Liver (tissue), 9 donors: ENCODE data around the gene PHC1. TPM values are rescaled to one million over a fixed set of nuclear protein-coding genes. Genes with fewer than 3 reads are reported as not detected.

Source experiments
- DNase-seq: peaks from one replicate; pipeline ENCODE4 v3.0.0-alpha.2; 2017; ENCODE audit warnings: low spot score
- H3K27ac ChIP-seq, 2 donors: one replicate each; pipeline ENCODE4 v1.7.0; 2013; ENCODE audit warnings: inconsistent platforms in 2 of 2, low read length in 2 of 2, control low read depth in 1 of 2, low read depth in 1 of 2, mild to moderate bottlenecking in 1 of 2
- H3K27me3 ChIP-seq, 4 donors: one replicate each; pipeline versions ENCODE4 v1.6.1 to v1.7.0; 2013; ENCODE audit warnings: low read length in 3 of 4, inconsistent platforms in 1 of 4, mild to moderate bottlenecking in 1 of 4, moderate library complexity in 1 of 4; ENCODE audit not compliant: control insufficient read depth in 4 of 4, insufficient read depth in 4 of 4
- H3K36me3 ChIP-seq, 4 donors: one replicate each; pipeline versions ENCODE4 v1.6.1 to v1.7.0; 2013; ENCODE audit warnings: low read length in 3 of 4, mild to moderate bottlenecking in 3 of 4, low read depth in 1 of 4, moderate library complexity in 1 of 4; ENCODE audit not compliant: control insufficient read depth in 4 of 4, insufficient read depth in 3 of 4
- H3K4me1 ChIP-seq, 4 donors: one replicate each; pipeline versions ENCODE4 v1.6.1 to v1.7.0; 2013; ENCODE audit warnings: low read length in 3 of 4, mild to moderate bottlenecking in 3 of 4, moderate library complexity in 1 of 4; ENCODE audit not compliant: control insufficient read depth in 4 of 4, insufficient read depth in 4 of 4
- H3K4me3 ChIP-seq, 3 donors: one replicate each; pipeline versions ENCODE4 v1.6.1 to v1.7.0; 2013; ENCODE audit warnings: low read length in 3 of 3, control low read depth in 1 of 3, low read depth in 1 of 3, mild to moderate bottlenecking in 1 of 3
- H3K9ac ChIP-seq, 2 donors: one replicate each; pipeline ENCODE4 v1.7.0; 2013; ENCODE audit warnings: low read length in 2 of 2, mild to moderate bottlenecking in 2 of 2, moderate library complexity in 2 of 2, control low read depth in 1 of 2, low read depth in 1 of 2
- H3K9me3 ChIP-seq, 4 donors: one replicate each; pipeline versions ENCODE4 v1.6.1 to v1.7.0; 2013; ENCODE audit warnings: low read length in 3 of 4; ENCODE audit not compliant: control insufficient read depth in 4 of 4
- ATF3 ChIP-seq: IDR thresholded peaks from 2 replicates; pipeline ENCODE4 v1.6.1; 2016; ENCODE audit warnings: antibody characterized with exemption
- CTCF ChIP-seq: fragments of 150-350 bp; IDR thresholded peaks from 2 replicates; pipeline ENCODE4 v1.5.1; 2017; ENCODE audit warnings: improper control_type of control experiment, low read depth, low read length; ENCODE audit not compliant: missing input control
- EGR1 ChIP-seq, 2 donors: IDR thresholded peaks; 2 replicates each; pipeline ENCODE4 v1.6.1; 2016 to 2018; ENCODE audit warnings: antibody characterized with exemption in 2 of 2, low read depth in 2 of 2
- FOXA1 ChIP-seq: IDR thresholded peaks from 2 replicates; pipeline ENCODE4 v1.6.1; 2016; ENCODE audit warnings: antibody characterized with exemption
- FOXA2 ChIP-seq: IDR thresholded peaks from 2 replicates; pipeline ENCODE4 v1.6.1; 2016; ENCODE audit warnings: antibody characterized with exemption
- GABPA ChIP-seq, 2 donors: IDR thresholded peaks in 1 of 2; conservative IDR thresholded peaks in 1 of 2; 2 replicates each; pipeline ENCODE4 v1.6.1; 2016; ENCODE audit warnings: antibody characterized with exemption in 2 of 2, mild to moderate bottlenecking in 1 of 2, moderate library complexity in 1 of 2
- HNF4A ChIP-seq, 2 donors: conservative IDR thresholded peaks; 2 replicates each; pipeline ENCODE4 v1.6.1; 2016; ENCODE audit warnings: antibody characterized with exemption in 2 of 2, mild to moderate bottlenecking in 2 of 2
- JUND ChIP-seq, 2 donors: IDR thresholded peaks; 2 replicates each; pipeline ENCODE4 v1.6.1; 2016; ENCODE audit warnings: antibody characterized with exemption in 2 of 2
- NR2F2 ChIP-seq: IDR thresholded peaks from 2 replicates; pipeline ENCODE4 v1.6.1; 2016; ENCODE audit warnings: antibody characterized with exemption
- RAD21 ChIP-seq, 2 donors: IDR thresholded peaks; 2 replicates each; pipeline ENCODE4 v1.6.1; 2016; ENCODE audit warnings: antibody characterized with exemption in 2 of 2, mild to moderate bottlenecking in 2 of 2
- REST ChIP-seq: IDR thresholded peaks from 2 replicates; pipeline ENCODE4 v1.6.1; 2016; ENCODE audit warnings: antibody characterized with exemption, mild to moderate bottlenecking
- RXRA ChIP-seq, 2 donors: IDR thresholded peaks; 2 replicates each; pipeline ENCODE4 v1.6.1; 2017 to 2018; ENCODE audit warnings: antibody characterized with exemption in 2 of 2, mild to moderate bottlenecking in 1 of 2
- SP1 ChIP-seq: IDR thresholded peaks from 2 replicates; pipeline ENCODE4 v1.6.1; 2018; ENCODE audit warnings: antibody characterized with exemption, mild to moderate bottlenecking
- TAF1 ChIP-seq: conservative IDR thresholded peaks from 2 replicates; pipeline ENCODE4 v1.6.1; 2016; ENCODE audit warnings: antibody characterized with exemption, mild to moderate bottlenecking
- YY1 ChIP-seq: IDR thresholded peaks from 2 replicates; pipeline ENCODE4 v1.6.1; 2016; ENCODE audit warnings: antibody characterized with exemption, mild to moderate bottlenecking
- ZBTB33 ChIP-seq: IDR thresholded peaks from 2 replicates; pipeline ENCODE4 v1.6.1; 2016; ENCODE audit warnings: antibody characterized with exemption
- WGBS: extraction: QIAGEN DNeasy Blood & Tissue Kit; methylation state at CpG from one replicate; pipeline ENCODE4 v1.1.7; 2013; 5-methylcytosine and 5-hydroxymethylcytosine counted together
- polyA plus RNA-seq, 2 donors: library from polyadenylated mRNA; stranded (reverse) in 1 of 2; unstranded in 1 of 2; fragments of 200-250 nt in 1 of 2; fragments of >200 nt in 1 of 2; fragmentation: Nextera tagmentation in 1 of 2; extraction: Ambion mirVana in 1 of 2; gene quantifications; one replicate each; pipeline versions ENCODE4 v1.2.1 to v1.2.3, GENCODE V29; 2013 to 2015
- total RNA-seq, 2 donors: library from RNA; depleted of rRNA; stranded (reverse); fragments of >200 nt; gene quantifications; one replicate each; pipeline ENCODE4 v1.2.3, GENCODE V29; 2014
- TF ChIP-seq, protein P1 (sequence below): IDR thresholded peaks from 2 replicates; pipeline ENCODE4 v1.6.1; 2016; ENCODE audit warnings: antibody characterized with exemption
- donor health status: healthy.
- donor health status: healthy.
- donor health status: healthy.
- donor health status: healthy.
- donor health status: healthy.

Gene PHC1
- total and polyA plus RNA-seq, 4 donors = 2.4 to 7.6 (median 3.9) TPM

DNA sequence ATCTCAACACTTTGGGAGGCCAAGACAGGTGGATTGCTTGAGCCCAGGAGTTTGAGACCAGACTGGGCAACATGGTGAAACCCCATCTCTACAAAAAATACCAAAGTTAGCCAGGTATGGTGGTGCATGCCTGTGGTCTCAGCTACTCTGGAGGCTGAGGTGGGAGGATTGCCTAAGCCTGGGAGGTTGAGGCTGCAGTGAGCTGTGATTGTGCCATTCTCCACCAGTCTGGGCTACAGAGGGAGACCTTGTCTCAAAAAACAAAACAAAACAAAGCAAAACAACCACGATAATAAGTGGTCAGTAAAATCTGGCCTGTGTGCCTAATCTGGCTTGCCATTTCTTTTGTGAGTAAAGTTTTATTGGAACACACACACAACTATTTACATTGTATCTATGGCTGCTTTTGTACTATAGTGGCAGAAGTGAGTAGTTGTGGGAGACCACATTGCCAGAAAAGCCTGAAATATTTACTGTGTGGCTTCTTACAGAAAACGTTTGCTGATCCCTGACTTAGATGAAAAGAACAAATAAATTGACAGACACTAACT is 55.6 kb downstream of the PHC1 start (continued):
- TF ChIP-seq HNF4A (conservative IDR thresholded peaks at IDR 0.05) (no peak), ATF3 (no peak), FOXA1 (no peak), RAD21 (IDR thresholded peaks at IDR 0.05) (no peak), CTCF (no peak), TAF1 (no peak), SP1 (no peak), JUND (IDR thresholded peaks at IDR 0.05) (no peak)
- TF ChIP-seq, protein P1, sequence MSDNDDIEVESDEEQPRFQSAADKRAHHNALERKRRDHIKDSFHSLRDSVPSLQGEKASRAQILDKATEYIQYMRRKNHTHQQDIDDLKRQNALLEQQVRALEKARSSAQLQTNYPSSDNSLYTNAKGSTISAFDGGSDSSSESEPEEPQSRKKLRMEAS = no peak

DNA sequence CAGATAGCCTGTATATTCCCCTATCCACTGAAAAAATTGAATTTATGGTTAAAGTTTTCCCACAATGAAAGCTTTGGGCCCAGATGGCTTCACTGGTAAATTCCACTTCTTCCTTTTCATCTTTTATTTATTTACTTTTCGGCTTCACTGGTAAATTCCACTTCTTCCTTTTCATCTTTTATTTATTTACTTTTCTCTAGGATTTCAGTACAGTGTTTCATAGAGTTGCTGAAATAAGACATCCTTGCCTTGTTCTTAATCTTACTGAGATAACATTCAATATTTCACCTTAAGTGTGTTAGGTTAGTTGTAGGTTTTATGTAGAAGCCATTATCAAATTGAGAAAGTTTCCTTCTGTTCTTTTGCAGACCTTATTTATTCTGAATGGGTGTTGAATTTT is 56.1 kb downstream of the PHC1 start:
- TF ChIP-seq RAD21 (IDR thresholded peaks at IDR 0.05) = no peak
- TF ChIP-seq, protein P1 = no peak
- TF ChIP-seq RXRA (IDR thresholded peaks at IDR 0.05) = no peak
- no peak for TF ChIP-seq TAF1
- TF ChIP-seq FOXA2 = no peak
- TF ChIP-seq GABPA (IDR thresholded peaks at IDR 0.05 in 1 of 2, conservative IDR thresholded peaks at IDR 0.05 in 1 of 2) = no peak
- TF ChIP-seq JUND (IDR thresholded peaks at IDR 0.05) = no peak
- no peak for TF ChIP-seq YY1
- no peak for TF ChIP-seq ZBTB33
- no peak for TF ChIP-seq REST
- TF ChIP-seq NR2F2 = no peak
- TF ChIP-seq FOXA1 = no peak
- TF ChIP-seq HNF4A (conservative IDR thresholded peaks at IDR 0.05) = no peak
- no peak for TF ChIP-seq EGR1 (IDR thresholded peaks at IDR 0.05; ENCODE audit: low read depth in 2 of 2)
- TF ChIP-seq SP1 = no peak
- Histone ChIP-seq H3K9ac (no peak overlapping the region), H3K4me1 (no peaks in the 10 kb centered on the region), H3K9me3 (peaks cover 0 to 4% (median 4%) of the 10 kb centered on the region in 4 donors), H3K36me3 (no peaks in the 10 kb centered on the region), H3K27ac (no peak overlapping the region), H3K4me3 (no peak overlapping the region), H3K27me3 (no peaks in the 10 kb centered on the region)
- 88% methylated on average over 1 of the region's 1 CpG for WGBS
- no peak for DNase-seq
